ENCODE data around the gene STK33. TPM values are rescaled to one million over a fixed set of nuclear protein-coding genes. Genes with fewer than 3 reads are reported as not detected.

STK33 gene
- total RNA-seq, 1 experiment from 2014 or later = 19.5 TPM

DNA sequence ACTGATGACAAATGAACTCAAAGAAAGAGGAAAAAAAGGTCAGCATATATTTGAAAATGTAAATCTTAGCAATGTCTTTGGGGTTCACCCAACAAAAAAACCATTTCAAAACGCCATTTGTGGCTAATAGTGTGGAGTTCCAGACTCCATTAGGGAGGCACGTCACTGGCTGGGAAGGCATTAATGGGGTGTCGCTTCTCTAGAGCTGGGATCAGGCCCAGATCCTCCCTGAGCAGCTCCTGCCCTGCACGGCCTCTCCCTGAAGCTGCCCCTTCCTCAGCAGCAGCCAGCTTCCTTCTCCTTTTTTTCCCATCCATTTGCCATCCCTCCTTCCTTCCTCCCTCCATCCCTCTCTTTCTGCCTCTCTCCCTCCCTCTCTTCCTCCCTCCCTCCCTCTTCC is 231.5 kb downstream of the STK33 start:
- no peaks in the 10 kb centered on the region for H3K9me3 Mint-ChIP-seq
- H3K9ac ChIP-seq (ENCODE audit: extremely low read depth, insufficient read length, low read length) = no peak overlapping the region
- DNase-seq = no peak
- no peak overlapping the region for H2AK5ac ChIP-seq (ENCODE audit: insufficient read length, low read length)
- no peaks in the 10 kb centered on the region for H3K79me2 ChIP-seq (ENCODE audit: insufficient read depth, low read length)
- H4K5ac ChIP-seq (ENCODE audit: insufficient read length, low read depth, low read length) = no peak overlapping the region
- no CpG with 5 or more reads among the region's 4 CpGs for WGBS (ENCODE audit: extremely low coverage, insufficient read length, low lambda C conversion rate)
- H4K8ac ChIP-seq (replicated peaks; ENCODE audit: insufficient read length, low read depth, low read length) = no peak overlapping the region
- peaks cover 8 to 18% of the 10 kb centered on the region in 2 experiments for H3K4me1 Mint-ChIP-seq
- no peak overlapping the region for H3K4ac ChIP-seq (ENCODE audit: low read depth, low read length)
- no peak overlapping the region for H3K23ac ChIP-seq (ENCODE audit: insufficient read length, low read depth, low read length)
- no peak overlapping the region for H2BK5ac ChIP-seq (ENCODE audit: insufficient read length, low read length)
- no peaks in the 10 kb centered on the region for H4K20me1 ChIP-seq (ENCODE audit: control insufficient read depth, insufficient read depth, insufficient read length)
- H2BK120ac ChIP-seq (ENCODE audit: low read depth, low read length, poor library complexity, severe bottlenecking) = no peak overlapping the region
- no peak overlapping the region for H3K14ac ChIP-seq (ENCODE audit: insufficient read depth, low read length)
- no peaks in the 10 kb centered on the region for H3K23me2 ChIP-seq (ENCODE audit: insufficient read length, low read depth, low read length, poor library complexity, severe bottlenecking)
- H3T11ph ChIP-seq (ENCODE audit: low read length) = no peak overlapping the region
- H3K4me3 Mint-ChIP-seq = no peak overlapping the region
- H3K27ac Mint-ChIP-seq = no peak overlapping the region
- H3K79me1 ChIP-seq (ENCODE audit: insufficient read depth, low read depth, low read length, poor library complexity, severe bottlenecking) = no peaks in the 10 kb centered on the region
- H3K56ac ChIP-seq (ENCODE audit: insufficient read length, low read depth, low read length) = no peak overlapping the region
- no peak overlapping the region for H3K4me2 ChIP-seq (ENCODE audit: insufficient read depth, insufficient read length, low read length)
- H3K4me1 ChIP-seq (ENCODE audit: insufficient read depth, low read length) = no peaks in the 10 kb centered on the region
- no peak overlapping the region for H2BK12ac ChIP-seq (ENCODE audit: insufficient read length, low read depth, low read length)
- no peaks in the 10 kb centered on the region for H3K9me3 ChIP-seq (ENCODE audit: control insufficient read depth, low read depth, low read length)
- H4K91ac ChIP-seq (ENCODE audit: insufficient read length, low read depth, low read length) = no peak overlapping the region
- no peak overlapping the region for H2BK15ac ChIP-seq (ENCODE audit: low read depth, low read length)
- no peak overlapping the region for H3K18ac ChIP-seq (ENCODE audit: insufficient read length, low read depth, low read length)
- no peaks in the 10 kb centered on the region for H3K27me3 ChIP-seq (ENCODE audit: insufficient read depth, low read length)
- H2AFZ ChIP-seq (ENCODE audit: low read length) = no peak overlapping the region
- no peaks in the 10 kb centered on the region; the same call in 1 of the 2 replicates for H3K27me3 Mint-ChIP-seq (ENCODE audit: low read depth)
- no peak overlapping the region for H2BK20ac ChIP-seq (ENCODE audit: low read depth, low read length, poor library complexity, severe bottlenecking)
- H3K36me3 Mint-ChIP-seq (ENCODE audit: insufficient read depth in 1 of 3, low read depth in 3 of 3) = no peaks in the 10 kb centered on the region
- no peak overlapping the region for H3K27ac ChIP-seq (ENCODE audit: insufficient read length, low read depth, low read length)
- TF ChIP-seq, protein P1, sequence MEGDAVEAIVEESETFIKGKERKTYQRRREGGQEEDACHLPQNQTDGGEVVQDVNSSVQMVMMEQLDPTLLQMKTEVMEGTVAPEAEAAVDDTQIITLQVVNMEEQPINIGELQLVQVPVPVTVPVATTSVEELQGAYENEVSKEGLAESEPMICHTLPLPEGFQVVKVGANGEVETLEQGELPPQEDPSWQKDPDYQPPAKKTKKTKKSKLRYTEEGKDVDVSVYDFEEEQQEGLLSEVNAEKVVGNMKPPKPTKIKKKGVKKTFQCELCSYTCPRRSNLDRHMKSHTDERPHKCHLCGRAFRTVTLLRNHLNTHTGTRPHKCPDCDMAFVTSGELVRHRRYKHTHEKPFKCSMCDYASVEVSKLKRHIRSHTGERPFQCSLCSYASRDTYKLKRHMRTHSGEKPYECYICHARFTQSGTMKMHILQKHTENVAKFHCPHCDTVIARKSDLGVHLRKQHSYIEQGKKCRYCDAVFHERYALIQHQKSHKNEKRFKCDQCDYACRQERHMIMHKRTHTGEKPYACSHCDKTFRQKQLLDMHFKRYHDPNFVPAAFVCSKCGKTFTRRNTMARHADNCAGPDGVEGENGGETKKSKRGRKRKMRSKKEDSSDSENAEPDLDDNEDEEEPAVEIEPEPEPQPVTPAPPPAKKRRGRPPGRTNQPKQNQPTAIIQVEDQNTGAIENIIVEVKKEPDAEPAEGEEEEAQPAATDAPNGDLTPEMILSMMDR (conservative IDR thresholded peaks at IDR 0.05) = no peak

All from H9 (cell line).